B cell (primary cell): ENCODE measurements around the gene HMGCL. TPM values are rescaled to one million over a fixed set of nuclear protein-coding genes. Genes with fewer than 3 reads are reported as not detected.
"Not testable (repeated sequence)": the region's sequence is repeated elsewhere in the genome, so short reads cannot be mapped to it uniquely, and the experiment has no call there.

Experiments
- ATAC-seq: fragments of 200-7000 bp; cut with Tn5 transposase; one replicate; pipeline ENCODE4 v1.10.0; 2021; ENCODE audit warnings: low read depth, mild to moderate bottlenecking, moderate number of reproducible peaks, moderate library complexity
- CTCF ChIA-PET: fragments of 350-600 bp; sonication (Branson Sonifier 250); formaldehyde crosslinking; loops from one replicate; lab custom pipeline; 2021; ENCODE audit warnings: antibody characterized with exemption, inconsistent platforms; lab: Charles Lee
- POLR2A ChIA-PET: fragments of 350-600 bp; sonication (Branson Sonifier 250); formaldehyde crosslinking; loops from one replicate; lab custom pipeline; 2021; ENCODE audit warnings: antibody characterized with exemption; lab: Charles Lee
- DNase-seq: peaks from one replicate; pipeline ENCODE4 v3.0.0; 2013
- H2AFZ ChIP-seq: 2 replicates; pipeline ENCODE4 v1.6.1; 2012; ENCODE audit warnings: mild to moderate bottlenecking, low read depth, low read length; ENCODE audit not compliant: insufficient read depth, poor library complexity, severe bottlenecking
- H3K27ac ChIP-seq, 2 donors: 1 replicate in 1 of 2; 2 replicates in 1 of 2; pipeline ENCODE4 v1.5.1; 2012 to 2013; ENCODE audit warnings: low read length in 2 of 2, mild to moderate bottlenecking in 2 of 2, moderate library complexity in 1 of 2
- H3K27me3 ChIP-seq, 4 experiments: fragments of 200-600 bp in 1 of 4; sonication (generic) in 1 of 4; replicated peaks in 1 of 4; 1 replicate in 2 of 4; 2 replicates in 2 of 4; pipeline versions ENCODE4 v1.6.1 to v1.7.0; 2013 to 2016; ENCODE audit warnings: low read length in 3 of 4, mild to moderate bottlenecking in 2 of 4, mixed read lengths in 1 of 4, moderate library complexity in 1 of 4; ENCODE audit not compliant: insufficient read depth in 4 of 4, control insufficient read depth in 3 of 4; ENCODE audit errors: control extremely low read depth in 1 of 4
- H3K36me3 ChIP-seq, 2 experiments: replicated peaks in 1 of 2; 1 replicate in 1 of 2; 2 replicates in 1 of 2; pipeline versions ENCODE4 v1.6.1 to v1.7.1; 2013; ENCODE audit warnings: low read length in 1 of 2; ENCODE audit not compliant: insufficient read depth in 2 of 2, control insufficient read depth in 1 of 2; ENCODE audit errors: control extremely low read depth in 1 of 2, extremely low read depth in 1 of 2
- H3K4me1 ChIP-seq, 2 donors: fragments of 200-600 bp in 1 of 2; sonication (generic) in 1 of 2; 1 replicate in 1 of 2; 2 replicates in 1 of 2; pipeline versions ENCODE4 v1.5.1 to v1.6.1; 2013 to 2017; ENCODE audit warnings: low read length in 2 of 2; ENCODE audit not compliant: control insufficient read depth in 2 of 2, insufficient read depth in 2 of 2
- H3K4me2 ChIP-seq: replicated peaks from 2 replicates; pipeline ENCODE3; 2012; ENCODE audit warnings: mild to moderate bottlenecking, low read depth, low read length; ENCODE audit not compliant: poor library complexity, severe bottlenecking
- H3K4me3 ChIP-seq, 5 experiments: fragments of 200-600 bp in 1 of 5; sonication (generic) in 1 of 5; 1 replicate in 3 of 5; 2 replicates in 2 of 5; pipeline versions ENCODE4 v1.5.1 to v1.7.0; 2011 to 2016; ENCODE audit warnings: low read length in 4 of 5, mild to moderate bottlenecking in 4 of 5, low read depth in 2 of 5, control low read depth in 1 of 5, moderate library complexity in 1 of 5; ENCODE audit not compliant: insufficient read depth in 1 of 5; ENCODE audit errors: control extremely low read depth in 1 of 5, extremely low read depth in 1 of 5
- H3K79me2 ChIP-seq: fragments of 200-600 bp; sonication (generic); one replicate; pipeline ENCODE4 v1.6.0; 2016; ENCODE audit warnings: low read length; ENCODE audit not compliant: control insufficient read depth, insufficient read depth
- H3K9ac ChIP-seq: fragments of 200-600 bp; sonication (generic); 2 replicates; pipeline ENCODE4 v1.6.1; 2017; ENCODE audit warnings: mild to moderate bottlenecking, low read length, moderate library complexity
- H3K9me3 ChIP-seq, 3 donors: one replicate each; pipeline versions ENCODE4 v1.6.1 to v1.7.1; 2013; ENCODE audit warnings: low read length in 2 of 3; ENCODE audit not compliant: control insufficient read depth in 2 of 3, insufficient read depth in 1 of 3; ENCODE audit errors: control extremely low read depth in 1 of 3
- H4K20me1 ChIP-seq: 2 replicates; pipeline ENCODE4 v1.6.0; 2012; ENCODE audit warnings: mild to moderate bottlenecking, low read length; ENCODE audit not compliant: insufficient read depth, control insufficient read depth, poor library complexity, severe bottlenecking
- H3K27ac Mint-ChIP-seq: one replicate; pipeline ENCODE4 v1.8.0; 2021; ENCODE audit warnings: mixed read lengths
- H3K27me3 Mint-ChIP-seq: one replicate; pipeline ENCODE4 v1.8.0; 2021; ENCODE audit warnings: mixed read lengths
- H3K4me1 Mint-ChIP-seq: one replicate; pipeline ENCODE4 v1.8.0; 2021; ENCODE audit warnings: mixed read lengths
- H3K4me3 Mint-ChIP-seq: one replicate; pipeline ENCODE4 v1.8.0; 2021; ENCODE audit warnings: mixed read lengths
- H3K9me3 Mint-ChIP-seq: one replicate; pipeline ENCODE4 v1.8.0; 2022; ENCODE audit warnings: mixed read lengths; ENCODE audit not compliant: insufficient read depth
- CTCF ChIP-seq: fragments of 200-600 bp; IDR thresholded peaks from one replicate; pipeline ENCODE4 v1.8.0; 2022; ENCODE audit warnings: antibody characterized with exemption, mild to moderate bottlenecking
- EZH2 ChIP-seq: IDR thresholded peaks from 2 replicates; pipeline ENCODE4 v1.6.1; 2012; ENCODE audit warnings: borderline replicate concordance, low read depth, mild to moderate bottlenecking, moderate library complexity, low read length; ENCODE audit not compliant: insufficient read depth, poor library complexity, severe bottlenecking
- WGBS: methylation state at CpG from one replicate; pipeline ENCODE4 v1.1.5; 2013; ENCODE audit warnings: missing lambda C conversion rate; ENCODE audit not compliant: insufficient coverage; 5-methylcytosine and 5-hydroxymethylcytosine counted together
- intact Hi-C: fragments of 100-400 bp; cut with micrococcal nuclease; formaldehyde crosslinking; loops from one replicate; pipeline ENCODE4 v1.10.0; 2022
- polyA plus RNA-seq: library from polyadenylated mRNA; depleted of rRNA; stranded (reverse); fragments of >200 nt; gene quantifications from 2 replicates; pipeline ENCODE4 v1.2.3, GENCODE V29; 2012
- total RNA-seq, 2 donors: library from RNA; stranded (reverse); fragments of 120-200 nt in 1 of 2; gene quantifications; 1 replicate in 1 of 2; 2 replicates in 1 of 2; pipeline versions ENCODE4 v1.2.3 to v1.2.4, GENCODE V29; 2013 to 2022

Gene HMGCL
- total and polyA plus RNA-seq, 2 donors (not counting 1 experiment from before 2014, with no cell fraction given), result 18.5 to 35.9 TPM

GRCh38 chr1:23851406-23851805 is 26.2 kb upstream of the HMGCL start:
- intact Hi-C loops, H3K9me3 Mint-ChIP-seq: not testable (repeated sequence)

GRCh38 chr1:23848673-23849616 is 23.7 kb upstream of the HMGCL start:
- H3K27ac ChIP-seq, result no peak overlapping the region
- H3K4me1 Mint-ChIP-seq, result no peaks in the 10 kb centered on the region
- no peak overlapping the region for H3K9ac ChIP-seq
- peaks cover 2 to 26% of the 10 kb centered on the region in 2 experiments for H3K36me3 ChIP-seq
- no peak for ATAC-seq
- no peak overlapping the region for H3K4me3 ChIP-seq
- WGBS, result 96% methylated on average over 9 of the region's 12 CpGs
- H3K27me3 Mint-ChIP-seq, result no peaks in the 10 kb centered on the region
- H3K4me1 ChIP-seq, result no peaks in the 10 kb centered on the region
- no peaks in the 10 kb centered on the region for H4K20me1 ChIP-seq
- ChIA-PET CTCF (interaction anchor here (0.7 kb wide), 1 partner anchor 32 kb away, joined by 3 read pairs; no protein-coding TSS in a partner anchor), POLR2A (interaction anchor here (0.7 kb wide), 1 partner anchor 297 kb away, joined by 3 read pairs; no protein-coding TSS in a partner anchor)
- TF ChIP-seq EZH2 (no peak), CTCF (no peak)
- peaks cover 0 to 4% (median 0%) of the 10 kb centered on the region in 3 donors for H3K9me3 ChIP-seq
- no peaks in the 10 kb centered on the region for H3K79me2 ChIP-seq
- DNase-seq, result no peak
- H3K27ac Mint-ChIP-seq, result no peak overlapping the region
- H3K27me3 ChIP-seq, result no peaks in the 10 kb centered on the region
- intact Hi-C loops, result no loop called here
- no peak overlapping the region for H2AFZ ChIP-seq
- H3K9me3 Mint-ChIP-seq, result no peaks in the 10 kb centered on the region
- H3K4me2 ChIP-seq, result no peak overlapping the region
- no peak overlapping the region for H3K4me3 Mint-ChIP-seq

More at GRCh38 chr1:23851406-23851805, 26.2 kb upstream of the HMGCL start:
- DNase-seq, H3K4me1 Mint-ChIP-seq, H3K9me3 ChIP-seq, H2AFZ ChIP-seq, H4K20me1 ChIP-seq, H3K27ac ChIP-seq, H3K4me1 ChIP-seq, ATAC-seq, H3K27me3 Mint-ChIP-seq, CTCF ChIA-PET, H3K4me2 ChIP-seq, H3K4me3 Mint-ChIP-seq, H3K4me3 ChIP-seq, H3K9ac ChIP-seq, H3K27me3 ChIP-seq, H3K79me2 ChIP-seq, H3K27ac Mint-ChIP-seq: not testable (repeated sequence)
- POLR2A ChIA-PET, result interaction anchor here (0.6 kb wide), 1 partner anchor 22 kb away, joined by 5 read pairs; no protein-coding TSS in a partner anchor
- H3K36me3 ChIP-seq, result peaks cover 2 to 25% of the 10 kb centered on the region in 2 experiments

GRCh38 chr1:23847482-23848095 is 22.4 kb upstream of the HMGCL start:
- H3K4me2 ChIP-seq, H3K4me1 Mint-ChIP-seq, H3K27me3 Mint-ChIP-seq, intact Hi-C loops, H3K27ac Mint-ChIP-seq, H3K79me2 ChIP-seq, ATAC-seq, DNase-seq, H3K4me1 ChIP-seq, H3K9me3 ChIP-seq, H3K27ac ChIP-seq, H3K4me3 ChIP-seq, H4K20me1 ChIP-seq, H3K4me3 Mint-ChIP-seq, H3K9me3 Mint-ChIP-seq, CTCF ChIA-PET, H3K27me3 ChIP-seq, POLR2A ChIA-PET, H3K9ac ChIP-seq, H2AFZ ChIP-seq: not testable (repeated sequence)
- WGBS, result no CpG with 5 or more reads among the region's 2 CpGs
- H3K36me3 ChIP-seq, result peaks cover 2 to 26% of the 10 kb centered on the region in 2 experiments
